GM10266 (cell line): ENCODE data around the gene MRPS30.
"Not testable (repeated sequence)": the region's sequence is repeated elsewhere in the genome, so short reads cannot be mapped to it uniquely, and the experiment has no call there.

Source experiments
- DNase-seq: peaks from one replicate; pipeline ENCODE4 v3.0.0; 2012; ENCODE audit errors: extremely low spot score
- CTCF ChIP-seq: IDR thresholded peaks from 2 replicates; pipeline ENCODE4 v1.5.1; 2012; ENCODE audit warnings: mild to moderate bottlenecking, low read depth; ENCODE audit not compliant: control insufficient read depth, insufficient read depth; ENCODE audit errors: missing control alignments

Gene MRPS30

GRCh38 chr5:44783634-44784315 is 25.0 kb upstream of the MRPS30 start:
- DNase-seq, result no peak
- no peak for TF ChIP-seq CTCF

GRCh38 chr5:44787731-44788130 is 21.0 kb upstream of the MRPS30 start:
- TF ChIP-seq CTCF, result no peak
- no peak for DNase-seq

- not testable (repeated sequence) for DNase-seq
These were observed 19.3 kb upstream of the MRPS30 start for GRCh38 chr5:44789372-44789995.

- not testable (repeated sequence) for DNase-seq
These were observed 16.6 kb upstream of the MRPS30 start for GRCh38 chr5:44792031-44792673.

- no peak for TF ChIP-seq CTCF
- no peak for DNase-seq
These were observed 14.4 kb upstream of the MRPS30 start for GRCh38 chr5:44794371-44794770.

GRCh38 chr5:44795496-44795895 is 13.3 kb upstream of the MRPS30 start:
- no peak for DNase-seq
- no peak for TF ChIP-seq CTCF

GRCh38 chr5:44797841-44798240 is 10.9 kb upstream of the MRPS30 start:
- no peak for TF ChIP-seq CTCF
- no peak for DNase-seq

GRCh38 chr5:44801992-44802391 is 6.8 kb upstream of the MRPS30 start:
- TF ChIP-seq CTCF, result no peak
- DNase-seq, result no peak
